Activated T-cell treated with anti-CD3 and anti-CD28 coated beads for 24 hours (primary cell): ENCODE results near the gene ARMH1.

Experiments
- DNase-seq: peaks from one replicate; pipeline ENCODE4 v3.0.0-alpha.2; 2020; ENCODE audit warnings: low read depth

Gene ARMH1

GRCh38 chr1:44674113-44675000, at the start of gene ARMH1, which contains the start of gene TMEM53:
ARMH1 (plus strand) TSS chr1:44674714; CDS start chr1:44689698, 14,984 bp downstream.
TMEM53 (minus strand) TSS chr1:44674481; CDS start chr1:44674391, 90 bp downstream.
- DNase-seq, result peak; percentile 95

GRCh38 chr1:44625348-44625747, 49.2 kb upstream of the ARMH1 start:
- DNase-seq, result no peak

GRCh38 chr1:44628962-44629756, 45.4 kb upstream of the ARMH1 start:
- DNase-seq, result no peak

GRCh38 chr1:44630116-44630515, 44.4 kb upstream of the ARMH1 start:
- DNase-seq, result no peak

- no peak for DNase-seq
Observed at GRCh38 chr1:44631333-44631646, 43.2 kb upstream of the ARMH1 start.

GRCh38 chr1:44631647-44632539, 42.6 kb upstream of the ARMH1 start:
- DNase-seq, result peak; percentile 86

GRCh38 chr1:44632598-44632997, 41.9 kb upstream of the ARMH1 start:
- no peak for DNase-seq

- no peak for DNase-seq
Observed at GRCh38 chr1:44634606-44635189, 39.8 kb upstream of the ARMH1 start.

GRCh38 chr1:44635439-44635838, 39.1 kb upstream of the ARMH1 start:
- DNase-seq, result no peak

- no peak for DNase-seq
Observed at GRCh38 chr1:44636083-44636687, 38.3 kb upstream of the ARMH1 start.

- no peak for DNase-seq
Observed at GRCh38 chr1:44636688-44637598, 37.6 kb upstream of the ARMH1 start.

- DNase-seq, result no peak
Observed at GRCh38 chr1:44637702-44638411, 36.7 kb upstream of the ARMH1 start.

GRCh38 chr1:44640200-44640853, 34.2 kb upstream of the ARMH1 start:
- no peak for DNase-seq

GRCh38 chr1:44641126-44642102, 33.1 kb upstream of the ARMH1 start:
- DNase-seq, result no peak

GRCh38 chr1:44642255-44642654, 32.3 kb upstream of the ARMH1 start:
- DNase-seq, result no peak

- DNase-seq, result no peak
Observed at GRCh38 chr1:44642925-44643324, 31.6 kb upstream of the ARMH1 start.

- no peak for DNase-seq
Observed at GRCh38 chr1:44643721-44644334, 30.7 kb upstream of the ARMH1 start.
